T-cell (primary cell): ENCODE measurements around the gene SLC1A5. TPM values are rescaled to one million over a fixed set of nuclear protein-coding genes. Genes with fewer than 3 reads are reported as not detected.
A peak's percentile ranks its signal among the peaks of the same experiment; 100 is the strongest.
"Not testable (repeated sequence)": the region's sequence is repeated elsewhere in the genome, so short reads cannot be mapped to it uniquely, and the experiment has no call there.

Experiments
- ATAC-seq, 4 experiments: fragments of 200-7000 bp in 3 of 4; fragments of 150-1000 bp in 1 of 4; cut with Tn5 transposase; replicated peaks in 1 of 4; 1 replicate in 3 of 4; 2 replicates in 1 of 4; pipeline ENCODE4 v1.10.0; 2021; ENCODE audit warnings: moderate library complexity in 3 of 4, mild to moderate bottlenecking in 2 of 4, moderate number of reproducible peaks in 1 of 4
- CTCF ChIA-PET, 2 donors: fragments of 300-600 bp; sonication (Branson Sonifier 250); formaldehyde crosslinking; loops; one replicate each; lab custom pipeline; 2022; ENCODE audit warnings: antibody characterized with exemption in 2 of 2; lab: Charles Lee
- POLR2A ChIA-PET, 2 donors: fragments of 300-600 bp; sonication (Branson Sonifier 250); formaldehyde crosslinking; loops; one replicate each; lab custom pipeline; 2022; ENCODE audit warnings: antibody characterized with exemption in 2 of 2; lab: Charles Lee
- DNase-seq, 35 experiments: peaks; one replicate each; pipeline versions ENCODE4 v3.0.0 to v3.0.0-alpha.2; 2013 to 2023
- H3K27ac ChIP-seq: one replicate; pipeline ENCODE4 v1.5.1; 2013; ENCODE audit warnings: low read length
- H3K27me3 ChIP-seq, 2 experiments: replicated peaks in 1 of 2; 1 replicate in 1 of 2; 2 replicates in 1 of 2; pipeline versions ENCODE4 v1.6.1 to v1.7.0; 2013; ENCODE audit warnings: low read length in 1 of 2, mixed read lengths in 1 of 2; ENCODE audit not compliant: control insufficient read depth in 2 of 2, insufficient read depth in 2 of 2; ENCODE audit errors: extremely low read depth in 1 of 2
- H3K36me3 ChIP-seq, 2 donors: 1 replicate in 1 of 2; 2 replicates in 1 of 2; pipeline versions ENCODE4 v1.6.1 to v1.7.0; 2013; ENCODE audit warnings: low read length in 1 of 2; ENCODE audit not compliant: control insufficient read depth in 2 of 2, insufficient read depth in 1 of 2; ENCODE audit errors: extremely low read depth in 1 of 2
- H3K4me1 ChIP-seq, 2 experiments: 1 replicate in 1 of 2; 2 replicates in 1 of 2; pipeline versions ENCODE4 v1.6.1 to v1.7.0; 2013; ENCODE audit warnings: low read length in 2 of 2, mixed read lengths in 1 of 2; ENCODE audit not compliant: insufficient read depth in 2 of 2, control insufficient read depth in 1 of 2; ENCODE audit errors: extremely low read depth in 1 of 2
- H3K4me3 ChIP-seq, 2 donors: 1 replicate in 1 of 2; 2 replicates in 1 of 2; pipeline versions ENCODE4 v1.5.1 to v1.7.0; 2013; ENCODE audit warnings: mild to moderate bottlenecking in 2 of 2, low read length in 1 of 2, moderate library complexity in 1 of 2; ENCODE audit not compliant: control insufficient read depth in 1 of 2; ENCODE audit errors: extremely low read depth in 1 of 2
- H3K9me3 ChIP-seq: 2 replicates; pipeline ENCODE4 v1.7.0; 2013
- H3K27ac Mint-ChIP-seq, 2 donors: one replicate each; pipeline ENCODE4 v1.8.0; 2020 to 2021; ENCODE audit warnings: mild to moderate bottlenecking in 2 of 2, mixed read lengths in 2 of 2
- H3K27me3 Mint-ChIP-seq, 2 donors: one replicate each; pipeline ENCODE4 v1.8.0; 2021 to 2022; ENCODE audit warnings: mixed read lengths in 2 of 2
- H3K36me3 Mint-ChIP-seq: one replicate; pipeline ENCODE4 v1.8.0; 2021; ENCODE audit warnings: mixed read lengths
- H3K4me1 Mint-ChIP-seq, 3 donors: one replicate each; pipeline ENCODE4 v1.8.0; 2020 to 2022; ENCODE audit warnings: mixed read lengths in 3 of 3, mild to moderate bottlenecking in 1 of 3
- H3K4me3 Mint-ChIP-seq, 3 donors: one replicate each; pipeline ENCODE4 v1.8.0; 2020 to 2022; ENCODE audit warnings: mild to moderate bottlenecking in 3 of 3, mixed read lengths in 3 of 3, moderate library complexity in 3 of 3
- H3K9me3 Mint-ChIP-seq, 3 donors: one replicate each; pipeline ENCODE4 v1.8.0; 2020 to 2022; ENCODE audit warnings: mixed read lengths in 3 of 3
- WGBS: methylation state at CpG from one replicate; pipeline ENCODE4 v1.1.5; 2013; ENCODE audit warnings: missing lambda C conversion rate; ENCODE audit not compliant: insufficient coverage; 5-methylcytosine and 5-hydroxymethylcytosine counted together
- total RNA-seq, 35 experiments: library from RNA in 6 of 35; stranded (reverse) in 6 of 35; fragments of 120-200 nt in 1 of 35; gene quantifications; one replicate each; pipeline versions ENCODE4 v1.2.1 to v1.2.4 and lab custom pipeline; 2013 to 2026

SLC1A5 gene
- total RNA-seq, 5 donors from 2014 or later (not counting 1 experiment from before 2014, with no cell fraction given): 7.6 to 50.5 (median 47.7) TPM

DNA sequence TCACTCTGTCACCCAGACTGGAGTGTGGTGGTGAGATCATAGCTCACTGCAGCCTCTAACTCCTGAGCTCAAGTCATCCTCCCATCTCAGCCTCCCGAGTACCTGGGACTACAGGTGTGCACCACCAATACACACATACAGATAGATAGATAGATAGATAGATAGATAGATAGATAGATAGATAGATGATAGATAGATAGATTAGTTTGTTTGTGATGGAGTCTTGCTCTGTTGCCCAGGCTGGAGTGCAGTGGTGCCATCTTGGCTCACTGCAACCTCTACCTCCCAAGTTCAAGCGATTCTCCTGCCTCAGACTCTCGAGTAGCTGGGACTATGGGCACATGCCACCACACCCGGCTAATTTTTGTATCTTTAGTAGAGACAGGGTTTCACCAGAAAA is 16.0 kb upstream of the SLC1A5 start:
- H3K4me1 Mint-ChIP-seq, H3K27ac Mint-ChIP-seq, H3K36me3 ChIP-seq, H3K27me3 Mint-ChIP-seq, H3K27ac ChIP-seq, ATAC-seq, H3K9me3 ChIP-seq, CTCF ChIA-PET, H3K4me3 Mint-ChIP-seq, H3K9me3 Mint-ChIP-seq, H3K4me1 ChIP-seq, DNase-seq, H3K36me3 Mint-ChIP-seq, H3K27me3 ChIP-seq, H3K4me3 ChIP-seq: not testable (repeated sequence)
- POLR2A ChIA-PET: interaction anchor here in 1 of 2 donors (0.6 kb wide), 1 partner anchor 29 kb away, joined by 3 read pairs; no protein-coding TSS in a partner anchor
- 100% methylated on average over 1 of the region's 4 CpGs for WGBS

DNA sequence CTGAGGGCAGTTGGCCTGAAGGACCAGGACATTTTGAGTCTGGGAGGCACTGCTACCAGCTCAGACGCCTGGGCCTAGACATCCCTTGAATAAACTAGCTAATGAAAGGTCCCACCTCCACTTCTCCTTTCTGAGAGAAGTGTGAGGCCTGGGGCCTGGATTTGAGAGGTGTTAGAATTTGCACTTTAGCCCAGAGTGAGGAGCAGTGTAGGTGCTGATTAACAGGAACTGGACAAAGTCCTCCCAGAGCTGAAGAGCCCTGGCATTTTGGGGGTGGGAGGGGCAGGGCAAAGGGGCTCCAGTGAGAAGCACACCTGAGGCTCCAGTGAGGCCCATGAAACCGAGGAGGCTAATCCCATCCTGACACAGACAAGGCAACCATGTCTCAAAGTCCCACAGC is 15.2 kb upstream of the SLC1A5 start:
- Histone ChIP-seq H3K36me3 (no peaks in the 10 kb centered on the region), H3K27ac (no peak overlapping the region), H3K4me1 (no peaks in the 10 kb centered on the region), H3K27me3 (no peaks in the 10 kb centered on the region), H3K4me3 (no peak overlapping the region), H3K9me3 (no peaks in the 10 kb centered on the region)
- no peaks in the 10 kb centered on the region for H3K36me3 Mint-ChIP-seq
- ATAC-seq (no peak), DNase-seq (no peak)
- CTCF ChIA-PET: interaction anchor here in 1 of 2 donors (0.6 kb wide), 1 partner anchor 11 kb away, joined by 6 read pairs; no protein-coding TSS in a partner anchor
- no CpG with 5 or more reads among the region's 2 CpGs for WGBS
- H3K27me3 Mint-ChIP-seq: no peaks in the 10 kb centered on the region
- POLR2A ChIA-PET: no interaction called here
- H3K9me3 Mint-ChIP-seq: no peaks in the 10 kb centered on the region
- no peak overlapping the region for H3K4me3 Mint-ChIP-seq
- no peaks in the 10 kb centered on the region for H3K4me1 Mint-ChIP-seq
- H3K27ac Mint-ChIP-seq: no peak overlapping the region

DNA sequence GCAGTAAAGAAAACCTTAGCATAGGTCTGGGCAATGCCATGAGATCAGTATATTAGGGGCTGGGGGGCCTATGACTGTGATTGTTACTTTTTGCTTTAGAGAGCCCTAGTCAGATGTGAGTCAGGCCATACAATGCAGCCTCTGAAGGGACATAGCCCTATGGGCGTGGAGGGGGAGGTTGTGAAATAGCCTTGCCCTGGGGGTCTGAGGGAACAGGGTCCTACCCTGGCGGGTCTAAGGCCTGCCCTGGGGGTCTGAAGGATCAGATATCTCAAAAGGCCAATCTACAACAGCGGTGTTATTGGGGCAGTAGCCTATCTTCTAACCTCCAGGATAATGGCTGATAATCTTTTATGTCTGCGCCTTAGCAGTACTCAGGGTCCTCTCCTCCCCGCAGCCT is 13.8 kb upstream of the SLC1A5 start:
- CTCF ChIA-PET: no interaction called here
- H3K36me3 ChIP-seq: no peaks in the 10 kb centered on the region
- DNase-seq (no peak), ATAC-seq (no peak)
- H3K36me3 Mint-ChIP-seq: no peaks in the 10 kb centered on the region
- H3K27me3 ChIP-seq: no peaks in the 10 kb centered on the region
- H3K4me3 ChIP-seq: no peak overlapping the region
- POLR2A ChIA-PET: no interaction called here
- no peaks in the 10 kb centered on the region for H3K9me3 ChIP-seq
- no peaks in the 10 kb centered on the region for H3K27me3 Mint-ChIP-seq
- no peak overlapping the region for H3K4me3 Mint-ChIP-seq
- WGBS: 100% methylated on average over 3 of the region's 5 CpGs
- H3K4me1 Mint-ChIP-seq: no peaks in the 10 kb centered on the region
- H3K4me1 ChIP-seq: no peaks in the 10 kb centered on the region
- no peak overlapping the region for H3K27ac ChIP-seq
- H3K9me3 Mint-ChIP-seq: no peaks in the 10 kb centered on the region
- no peak overlapping the region for H3K27ac Mint-ChIP-seq

DNA sequence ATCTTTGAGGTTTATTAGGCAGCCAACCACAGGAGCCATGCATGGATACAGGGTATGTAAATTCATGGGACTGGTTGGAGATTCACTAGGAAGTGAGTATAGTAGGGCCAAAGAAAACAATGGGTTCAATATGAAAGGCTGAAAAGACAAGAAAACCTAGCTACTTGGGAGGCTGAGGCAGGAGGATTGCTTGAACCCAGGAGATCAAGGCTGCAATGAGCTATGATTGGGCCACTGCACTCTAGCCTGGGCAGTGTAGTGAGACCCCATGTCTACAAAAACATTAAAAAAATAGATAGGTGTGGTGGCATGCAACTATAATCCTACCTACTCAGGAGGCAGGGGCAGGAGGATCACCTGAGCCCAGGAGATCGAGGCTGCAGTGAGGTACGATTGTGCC is 10.3 kb upstream of the SLC1A5 start:
- H3K4me3 Mint-ChIP-seq: no peak overlapping the region
- no CpG with 5 or more reads among the region's 2 CpGs for WGBS
- Histone ChIP-seq H3K27ac (no peak overlapping the region), H3K36me3 (no peaks in the 10 kb centered on the region), H3K4me3 (no peak overlapping the region), H3K4me1 (no peaks in the 10 kb centered on the region), H3K27me3 (no peaks in the 10 kb centered on the region), H3K9me3 (no peaks in the 10 kb centered on the region)
- H3K4me1 Mint-ChIP-seq: no peaks in the 10 kb centered on the region
- no peak overlapping the region for H3K27ac Mint-ChIP-seq
- DNase-seq (no peak), ATAC-seq (no peak)
- H3K36me3 Mint-ChIP-seq: no peaks in the 10 kb centered on the region
- no peaks in the 10 kb centered on the region for H3K27me3 Mint-ChIP-seq
- ChIA-PET CTCF (no interaction called here), POLR2A (no interaction called here)
- H3K9me3 Mint-ChIP-seq: no peaks in the 10 kb centered on the region

DNA sequence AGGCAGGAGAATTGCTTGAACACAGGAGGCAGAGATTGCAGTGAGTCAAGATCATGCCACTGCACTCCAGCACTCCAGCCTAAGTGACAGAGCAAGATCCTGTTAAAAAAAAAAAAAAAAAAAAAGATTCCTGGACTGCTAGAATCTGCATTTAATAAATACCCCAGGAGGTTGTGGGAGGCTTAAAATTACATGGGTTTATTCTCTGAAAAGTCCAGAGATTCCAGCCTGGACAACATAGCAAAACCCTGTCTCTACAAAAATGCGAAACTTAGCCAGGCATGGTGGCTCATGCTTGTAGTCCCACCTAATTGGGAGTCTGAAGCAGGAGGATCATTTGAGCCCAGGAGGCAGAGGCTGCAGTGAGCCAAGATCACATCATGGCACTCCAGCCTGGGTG is 9.5 kb upstream of the SLC1A5 start:
- no CpG with 5 or more reads among the region's 1 CpG for WGBS
- H3K27me3 Mint-ChIP-seq: no peaks in the 10 kb centered on the region
- Histone ChIP-seq H3K36me3 (no peaks in the 10 kb centered on the region), H3K4me3 (no peak overlapping the region), H3K27ac (no peak overlapping the region), H3K9me3 (no peaks in the 10 kb centered on the region), H3K4me1 (no peaks in the 10 kb centered on the region), H3K27me3 (no peaks in the 10 kb centered on the region)
- no peak for ATAC-seq
- no peak overlapping the region for H3K27ac Mint-ChIP-seq
- no peaks in the 10 kb centered on the region for H3K36me3 Mint-ChIP-seq
- no peaks in the 10 kb centered on the region for H3K9me3 Mint-ChIP-seq
- ChIA-PET POLR2A (no interaction called here), CTCF (no interaction called here)
- H3K4me3 Mint-ChIP-seq: no peak overlapping the region
- no peaks in the 10 kb centered on the region for H3K4me1 Mint-ChIP-seq
- no peak for DNase-seq

DNA sequence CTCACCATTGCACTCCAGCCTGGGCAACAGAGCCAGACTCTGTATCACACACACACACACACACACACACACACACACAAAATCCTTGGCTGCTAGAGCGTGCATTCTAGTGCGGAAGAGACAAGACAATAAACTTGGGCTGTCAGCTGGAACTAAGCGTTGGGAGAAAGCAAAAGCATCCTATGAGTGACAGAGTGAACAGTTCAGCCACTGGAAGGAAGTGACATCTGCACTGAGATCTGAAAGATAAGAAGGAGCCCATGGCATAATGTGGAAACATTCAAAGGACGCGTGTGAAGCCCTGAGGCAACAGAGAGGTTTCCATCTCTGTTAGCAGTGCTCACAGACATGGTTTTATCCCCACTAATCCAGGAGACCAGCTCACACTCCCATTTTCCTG is 3.5 kb upstream of the SLC1A5 start:
- peak in 15 of 35 experiments; percentile 7 to 79 (median 16) for DNase-seq
- ChIA-PET CTCF (no interaction called here), POLR2A (interaction anchor here (0.5 to 0.6 kb wide), 2 partner anchors 19 to 962 kb away, joined by 3 to 6 read pairs; no protein-coding TSS in a partner anchor)
- no peaks in the 10 kb centered on the region for H3K9me3 ChIP-seq
- H3K27ac ChIP-seq: peak overlapping the region; percentile 38
- WGBS: no CpG with 5 or more reads among the region's 5 CpGs
- Mint-ChIP-seq H3K9me3 (no peaks in the 10 kb centered on the region), H3K27me3 (no peaks in the 10 kb centered on the region), H3K4me3 (no peak overlapping the region), H3K36me3 (no peaks in the 10 kb centered on the region), H3K4me1 (peaks cover 23 to 39% (median 33%) of the 10 kb centered on the region in 3 donors), H3K27ac (peak overlapping the region; percentile 5 to 53)
- ATAC-seq: peak in 2 of 4 experiments; percentile 16 to 51
- H3K4me1 ChIP-seq: peaks cover 18 to 31% of the 10 kb centered on the region in 2 experiments
- no peak overlapping the region for H3K4me3 ChIP-seq
- no peaks in the 10 kb centered on the region for H3K36me3 ChIP-seq
- H3K27me3 ChIP-seq: no peaks in the 10 kb centered on the region

DNA sequence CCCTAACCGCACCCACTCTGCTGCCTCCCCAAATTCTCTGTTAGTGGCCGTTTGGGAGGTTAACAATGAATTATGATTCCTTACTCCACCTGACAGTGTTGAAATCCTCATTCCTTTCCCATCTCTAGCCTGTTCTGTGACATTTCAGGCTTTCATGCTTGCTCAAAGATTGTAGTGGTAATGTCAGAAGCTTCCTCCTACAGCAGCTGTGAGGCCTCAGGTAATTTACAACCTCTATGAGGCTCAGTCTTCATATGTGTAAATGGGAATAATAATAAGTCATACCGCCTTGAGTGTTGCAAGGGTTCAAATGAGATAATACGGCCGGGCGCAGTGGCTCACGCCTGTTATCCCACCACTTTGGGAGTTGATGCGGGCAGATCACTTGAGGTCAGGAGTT is 977 bp upstream of the SLC1A5 start:
- 97% methylated on average over 6 of the region's 8 CpGs for WGBS
- H3K4me1 Mint-ChIP-seq: peaks cover 48 to 65% (median 57%) of the 10 kb centered on the region in 3 donors
- POLR2A ChIA-PET: no interaction called here
- H3K27ac Mint-ChIP-seq: peak overlapping the region in 1 of 2 donors; percentile 52
- no peaks in the 10 kb centered on the region for H3K27me3 Mint-ChIP-seq
- H3K36me3 Mint-ChIP-seq: no peaks in the 10 kb centered on the region
- CTCF ChIA-PET: no interaction called here
- Histone ChIP-seq H3K4me1 (peaks cover 30 to 57% of the 10 kb centered on the region in 2 experiments), H3K27me3 (no peaks in the 10 kb centered on the region), H3K36me3 (no peaks in the 10 kb centered on the region), H3K9me3 (no peaks in the 10 kb centered on the region), H3K4me3 (no peak overlapping the region), H3K27ac (no peak overlapping the region)
- H3K9me3 Mint-ChIP-seq: no peaks in the 10 kb centered on the region
- DNase-seq (no peak), ATAC-seq (no peak)
- H3K4me3 Mint-ChIP-seq: peak overlapping the region in 1 of 3 donors; percentile 92
